H1 (cell line): Measurements from ENCODE around the gene CEACAM1. TPM values are rescaled to one million over a fixed set of nuclear protein-coding genes. Genes with fewer than 3 reads are reported as not detected.

Experiments used
- CTCF ChIA-PET: fragments of 300-600 bp; sonication (Branson Sonifier 250); formaldehyde crosslinking; loops from one replicate; lab custom pipeline; 2021; ENCODE audit not compliant: partially characterized antibody; lab: Charles Lee
- POLR2A ChIA-PET: fragments of 300-600 bp; sonication (Branson Sonifier 250); formaldehyde crosslinking; loops from one replicate; lab custom pipeline; 2021; ENCODE audit warnings: inconsistent platforms; ENCODE audit not compliant: partially characterized antibody; lab: Charles Lee
- DNase-seq, 2 experiments: peaks; one replicate each; pipeline versions ENCODE4 v3.0.0 to v3.0.0-alpha.2; 2010 to 2022; ENCODE audit warnings: low spot score in 2 of 2, low read depth in 1 of 2, mixed read lengths in 1 of 2
- FAIRE-seq: peaks from 2 replicates; lab custom pipeline; 2011; peaks lifted over from hg19 to GRCh38; lab: Jason Lieb, UNC
- H2AFZ ChIP-seq: 2 replicates; pipeline ENCODE4 v1.8.1; 2012; ENCODE audit warnings: low read length, inconsistent platforms
- H2AK5ac ChIP-seq: 2 replicates; pipeline ENCODE4 v1.6.1; 2013; ENCODE audit warnings: low read depth, low read length
- H2BK120ac ChIP-seq: replicated peaks from 2 replicates; pipeline ENCODE3; 2013; ENCODE audit warnings: low read depth, low read length, inconsistent platforms
- H2BK12ac ChIP-seq: 2 replicates; pipeline ENCODE4 v1.6.1; 2013; ENCODE audit warnings: low read depth, low read length
- H2BK15ac ChIP-seq: 2 replicates; pipeline ENCODE4 v1.6.1; 2013; ENCODE audit warnings: low read length
- H2BK20ac ChIP-seq: 2 replicates; pipeline ENCODE4 v1.6.1; 2013; ENCODE audit warnings: low read length
- H2BK5ac ChIP-seq: 2 replicates; pipeline ENCODE4 v1.6.1; 2013; ENCODE audit warnings: low read depth, low read length
- H3K14ac ChIP-seq: 2 replicates; pipeline ENCODE4 v1.6.1; 2013; ENCODE audit warnings: inconsistent platforms; ENCODE audit not compliant: insufficient read length
- H3K18ac ChIP-seq: 2 replicates; pipeline ENCODE4 v1.6.1; 2013; ENCODE audit warnings: low read length; ENCODE audit errors: extremely low read depth
- H3K23ac ChIP-seq: 2 replicates; pipeline ENCODE4 v1.6.1; 2013; ENCODE audit warnings: inconsistent platforms; ENCODE audit not compliant: insufficient read length
- H3K23me2 ChIP-seq: 2 replicates; pipeline ENCODE4 v1.6.1; 2013; ENCODE audit warnings: low read depth, low read length
- H3K27ac ChIP-seq: 2 replicates; pipeline ENCODE4 v1.6.1; 2011; ENCODE audit warnings: low read depth, low read length, inconsistent platforms
- H3K27me3 ChIP-seq, 4 experiments: replicated peaks in 1 of 4; 1 replicate in 1 of 4; 2 replicates in 3 of 4; pipeline versions ENCODE4 v1.6.1 to v1.8.1; 2011 to 2013; ENCODE audit warnings: low read length in 3 of 4, mild to moderate bottlenecking in 3 of 4, inconsistent platforms in 2 of 4, mixed read lengths in 2 of 4, moderate library complexity in 1 of 4; ENCODE audit not compliant: control insufficient read depth in 3 of 4, insufficient read depth in 3 of 4; ENCODE audit errors: extremely low read depth in 1 of 4
- H3K36me3 ChIP-seq, 4 experiments: 2 replicates each; pipeline versions ENCODE4 v1.6.1 to v1.8.1; 2011 to 2013; ENCODE audit warnings: mild to moderate bottlenecking in 4 of 4, low read length in 3 of 4, moderate library complexity in 2 of 4, control low read depth in 1 of 4, inconsistent platforms in 1 of 4; ENCODE audit not compliant: insufficient read depth in 4 of 4, control insufficient read depth in 2 of 4
- H3K4ac ChIP-seq: replicated peaks from 2 replicates; pipeline ENCODE3; 2013; ENCODE audit warnings: low read length, low read depth, mixed read lengths, inconsistent platforms; ENCODE audit not compliant: insufficient read length
- H3K4me1 ChIP-seq, 4 experiments: replicated peaks in 1 of 4; 1 replicate in 1 of 4; 2 replicates in 3 of 4; pipeline versions ENCODE4 v1.6.1 to v1.8.1; 2011 to 2013; ENCODE audit warnings: low read length in 3 of 4, inconsistent platforms in 2 of 4, mixed read lengths in 1 of 4; ENCODE audit not compliant: insufficient read depth in 4 of 4, control insufficient read depth in 3 of 4
- H3K4me2 ChIP-seq, 2 experiments: 2 replicates each; pipeline versions ENCODE4 v1.6.1 to v1.8.1; 2011 to 2013; ENCODE audit warnings: low read depth in 2 of 2, low read length in 2 of 2, control low read depth in 1 of 2, inconsistent platforms in 1 of 2, mild to moderate bottlenecking in 1 of 2; ENCODE audit not compliant: insufficient read depth in 1 of 2
- H3K4me3 ChIP-seq, 4 experiments: fragments of 200-600, 300-600 bp in 1 of 4; sonication (generic), shearing (Covaris generic), sonication (Bioruptor Twin) in 1 of 4; 2 replicates each; pipeline versions ENCODE4 v1.5.1 to v1.8.1; 2011 to 2016; ENCODE audit warnings: low read length in 4 of 4, low read depth in 3 of 4, control low read depth in 2 of 4, inconsistent platforms in 2 of 4, mild to moderate bottlenecking in 2 of 4, mixed read lengths in 1 of 4, moderate library complexity in 1 of 4; ENCODE audit not compliant: insufficient read depth in 2 of 4; ENCODE audit errors: extremely low read depth in 1 of 4
- H3K56ac ChIP-seq: replicated peaks from 2 replicates; pipeline ENCODE3; 2013; ENCODE audit warnings: low read depth, mild to moderate bottlenecking, mixed read lengths, low read length, inconsistent platforms; ENCODE audit not compliant: insufficient read length
- H3K79me1 ChIP-seq: 2 replicates; pipeline ENCODE4 v1.6.1; 2013; ENCODE audit warnings: low read depth, low read length, control low read depth
- H3K79me2 ChIP-seq, 2 experiments: 2 replicates each; pipeline versions ENCODE4 v1.6.1 to v1.8.1; 2012 to 2013; ENCODE audit warnings: low read length in 2 of 2, mild to moderate bottlenecking in 2 of 2, inconsistent platforms in 1 of 2; ENCODE audit not compliant: insufficient read depth in 2 of 2, control insufficient read depth in 1 of 2
- H3K9ac ChIP-seq, 4 experiments: replicated peaks in 1 of 4; 1 replicate in 1 of 4; 2 replicates in 3 of 4; pipeline versions ENCODE4 v1.6.1 to v1.8.1; 2011 to 2013; ENCODE audit warnings: low read depth in 3 of 4, low read length in 3 of 4, control low read depth in 2 of 4, mild to moderate bottlenecking in 2 of 4, moderate library complexity in 2 of 4, inconsistent platforms in 1 of 4; ENCODE audit errors: extremely low read depth in 1 of 4
- H3K9me3 ChIP-seq, 2 experiments: 2 replicates each; pipeline versions ENCODE4 v1.6.1 to v1.8.1; 2012 to 2013; ENCODE audit warnings: mild to moderate bottlenecking in 2 of 2, moderate library complexity in 2 of 2, control low read depth in 1 of 2, inconsistent platforms in 1 of 2, low read depth in 1 of 2, low read length in 1 of 2, mixed read lengths in 1 of 2; ENCODE audit not compliant: insufficient read depth in 2 of 2
- H4K20me1 ChIP-seq, 2 experiments: replicated peaks in 1 of 2; 2 replicates each; pipeline versions ENCODE3 to v1.8.1; 2011 to 2013; ENCODE audit warnings: inconsistent platforms in 2 of 2, low read length in 2 of 2, mild to moderate bottlenecking in 1 of 2; ENCODE audit not compliant: insufficient read depth in 2 of 2, control insufficient read depth in 1 of 2
- H4K5ac ChIP-seq: 2 replicates; pipeline ENCODE4 v1.6.1; 2013; ENCODE audit warnings: low read length, low read depth, mixed read lengths, inconsistent platforms; ENCODE audit not compliant: insufficient read length
- H4K8ac ChIP-seq: 2 replicates; pipeline ENCODE4 v1.8.0; 2013; ENCODE audit warnings: mild to moderate bottlenecking, moderate library complexity, low read length, inconsistent platforms; ENCODE audit not compliant: insufficient read depth; ENCODE audit errors: extremely low read depth
- H4K91ac ChIP-seq: replicated peaks from 2 replicates; pipeline ENCODE3; 2013; ENCODE audit warnings: low read length, mixed read lengths, inconsistent platforms; ENCODE audit not compliant: insufficient read length
- BACH1 ChIP-seq: IDR thresholded peaks from 2 replicates; pipeline ENCODE4 v1.6.1; 2012; ENCODE audit warnings: low read length, improper control_type of control experiment
- CEBPB ChIP-seq: IDR thresholded peaks from 2 replicates; pipeline ENCODE4 v1.6.1; 2012; ENCODE audit warnings: low read depth, low read length
- CHD1 ChIP-seq: IDR thresholded peaks from 2 replicates; pipeline ENCODE4 v1.6.1; 2012; ENCODE audit warnings: low read depth, low read length, improper control_type of control experiment
- HDAC2 ChIP-seq, 2 experiments: fragments of 300-600 bp in 1 of 2; sonication (generic) in 1 of 2; IDR thresholded peaks; 2 replicates each; pipeline ENCODE4 v1.6.1; 2011 to 2012; ENCODE audit warnings: low read depth in 2 of 2, low read length in 2 of 2, mild to moderate bottlenecking in 2 of 2, moderate library complexity in 2 of 2, borderline replicate concordance in 1 of 2, inconsistent platforms in 1 of 2
- JUND ChIP-seq: IDR thresholded peaks from 2 replicates; pipeline ENCODE4 v1.6.1; 2011; ENCODE audit warnings: mild to moderate bottlenecking, improper control_type of control experiment, low read length
- KDM1A ChIP-seq: fragments of 200-600, 300-600 bp; sonication (generic); IDR thresholded peaks from 2 replicates; pipeline ENCODE4 v1.7.1; 2016; ENCODE audit warnings: mild to moderate bottlenecking, low read length, borderline replicate concordance
- POLR2A ChIP-seq, 2 experiments: IDR thresholded peaks; 1 replicate in 1 of 2; 2 replicates in 1 of 2; pipeline ENCODE4 v1.6.1; 2011; ENCODE audit warnings: low read depth in 2 of 2, low read length in 2 of 2, mild to moderate bottlenecking in 2 of 2; ENCODE audit errors: control extremely low read depth in 1 of 2
- SP1 ChIP-seq: IDR thresholded peaks from 2 replicates; pipeline ENCODE4 v1.6.1; 2011; ENCODE audit warnings: low read depth, low read length
- SP4 ChIP-seq: IDR thresholded peaks from 2 replicates; pipeline ENCODE4 v1.6.1; 2012; ENCODE audit warnings: low read length, inconsistent platforms
- TAF7 ChIP-seq: optimal IDR thresholded peaks from 2 replicates; pipeline ENCODE3; 2011; ENCODE audit warnings: low read depth, mild to moderate bottlenecking, inconsistent platforms, low read length, moderate library complexity, borderline replicate concordance
- ZNF274 ChIP-seq: IDR thresholded peaks from 2 replicates; pipeline ENCODE4 v1.7.0; 2012; ENCODE audit warnings: low read length, borderline replicate concordance; ENCODE audit errors: extremely low read depth
- WGBS, 2 experiments: shearing (Covaris generic) in 1 of 2; methylation state at CpG; one replicate each; pipeline versions ENCODE4 v1.1.6 to v1.1.7; 2013 to 2015; ENCODE audit warnings: low lambda C conversion rate in 2 of 2, mixed read lengths in 2 of 2, inconsistent platforms in 1 of 2, low coverage in 1 of 2, missing lambda C conversion rate in 1 of 2; ENCODE audit not compliant: insufficient replicate concordance in 2 of 2, insufficient coverage in 1 of 2, insufficient read length in 1 of 2; ENCODE audit errors: extremely low coverage in 1 of 2, missing lambda C conversion rate in 1 of 2; 5-methylcytosine and 5-hydroxymethylcytosine counted together
- polyA plus RNA-seq, 7 experiments: library from polyadenylated mRNA; depleted of rRNA in 3 of 7; stranded (reverse) in 5 of 7; unstranded in 2 of 7; fragments of >200 nt in 5 of 7; fragments of 200-250 nt in 2 of 7; gene quantifications; 1 replicate in 5 of 7; 2 replicates in 1 of 7; 4 replicates in 1 of 7; pipeline versions ENCODE4 v1.2.1 to v1.2.3, GENCODE V29; 2011 to 2013; ENCODE audit warnings: missing spikeins in 2 of 7, mixed read lengths in 2 of 7
- total RNA-seq: library from RNA; stranded (reverse); fragmentation: NEBNext Ultra II Directional; extraction: Animal tissue kit (Norgen Biotek cat#: 25700); gene quantifications from 2 replicates; pipeline ENCODE4 v1.2.1, GENCODE V29; 2021
- TF ChIP-seq, protein P1 (sequence below): IDR thresholded peaks from 2 replicates; pipeline ENCODE4 v1.6.1; 2011; ENCODE audit warnings: low read depth, mild to moderate bottlenecking, low read length; ENCODE audit not compliant: insufficient read depth

CEACAM1 gene
- total and polyA plus RNA-seq, 2 of the 8 experiments (the other 6 are each of a cell fraction or from before 2014, with no cell fraction given): 1.8 to 3.6 TPM

- 91% methylated on average over 3 of the region's 3 CpGs; no CpG with 5 or more reads in 1 of the 2 experiments for WGBS, 2 experiments
Measured at GRCh38 chr19:42519108-42519507, 9.2 kb downstream of the CEACAM1 start.

More at GRCh38 chr19:42519108-42519507, 9.2 kb downstream of the CEACAM1 start:
- POLR2A ChIA-PET: interaction anchor here (0.6 kb wide), 1 partner anchor 724 kb away, joined by 3 read pairs; no protein-coding TSS in a partner anchor
- Histone ChIP-seq H3K18ac (no peak overlapping the region), H4K20me1 (no peaks in the 10 kb centered on the region), H3K4me3 (no peak overlapping the region), H3K23ac (no peak overlapping the region), H3K9ac (no peak overlapping the region), H3K4me1 (no peaks in the 10 kb centered on the region), H3K56ac (no peak overlapping the region), H3K79me1 (no peaks in the 10 kb centered on the region), H3K27me3 (no peaks in the 10 kb centered on the region), H2AK5ac (no peak overlapping the region), H2BK15ac (no peak overlapping the region), H2BK120ac (no peak overlapping the region), H2BK20ac (no peak overlapping the region), H2AFZ (no peak overlapping the region), H4K91ac (no peak overlapping the region), H3K79me2 (no peaks in the 10 kb centered on the region), H3K4me2 (no peak overlapping the region), H3K27ac (no peak overlapping the region), H3K23me2 (no peaks in the 10 kb centered on the region), H3K9me3 (no peaks in the 10 kb centered on the region), H3K4ac (no peak overlapping the region), H3K14ac (no peak overlapping the region), H4K8ac (no peak overlapping the region), H2BK5ac (no peak overlapping the region), H2BK12ac (no peak overlapping the region), H4K5ac (no peak overlapping the region), H3K36me3 (no peaks in the 10 kb centered on the region)
- DNase-seq (peak in 1 of 2 experiments; percentile 29), FAIRE-seq (no peak)
- TF ChIP-seq ZNF274 (no peak), POLR2A (IDR thresholded peaks at IDR 0.05; ENCODE audit: control extremely low read depth in 1 of 2, low read depth in 2 of 2, low read length in 2 of 2) (no peak), SP4 (no peak), KDM1A (no peak), JUND (no peak), CHD1 (no peak), CEBPB (no peak), TAF7 (no peak), SP1 (no peak), BACH1 (no peak), HDAC2 (IDR thresholded peaks at IDR 0.05; ENCODE audit: borderline replicate concordance in 1 of 2, low read depth in 2 of 2, low read length in 2 of 2) (no peak)
- TF ChIP-seq, protein P1, sequence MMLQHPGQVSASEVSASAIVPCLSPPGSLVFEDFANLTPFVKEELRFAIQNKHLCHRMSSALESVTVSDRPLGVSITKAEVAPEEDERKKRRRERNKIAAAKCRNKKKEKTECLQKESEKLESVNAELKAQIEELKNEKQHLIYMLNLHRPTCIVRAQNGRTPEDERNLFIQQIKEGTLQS: no peak
- CTCF ChIA-PET: interaction anchor here (0.9 to 6.8 kb wide), 10 partner anchors 9 to 80 kb away, joined by 3 to 39 read pairs (median 4); partner anchors contain the start of gene CEACAM1
